ENCODE results near the gene THAP7.

DNA sequence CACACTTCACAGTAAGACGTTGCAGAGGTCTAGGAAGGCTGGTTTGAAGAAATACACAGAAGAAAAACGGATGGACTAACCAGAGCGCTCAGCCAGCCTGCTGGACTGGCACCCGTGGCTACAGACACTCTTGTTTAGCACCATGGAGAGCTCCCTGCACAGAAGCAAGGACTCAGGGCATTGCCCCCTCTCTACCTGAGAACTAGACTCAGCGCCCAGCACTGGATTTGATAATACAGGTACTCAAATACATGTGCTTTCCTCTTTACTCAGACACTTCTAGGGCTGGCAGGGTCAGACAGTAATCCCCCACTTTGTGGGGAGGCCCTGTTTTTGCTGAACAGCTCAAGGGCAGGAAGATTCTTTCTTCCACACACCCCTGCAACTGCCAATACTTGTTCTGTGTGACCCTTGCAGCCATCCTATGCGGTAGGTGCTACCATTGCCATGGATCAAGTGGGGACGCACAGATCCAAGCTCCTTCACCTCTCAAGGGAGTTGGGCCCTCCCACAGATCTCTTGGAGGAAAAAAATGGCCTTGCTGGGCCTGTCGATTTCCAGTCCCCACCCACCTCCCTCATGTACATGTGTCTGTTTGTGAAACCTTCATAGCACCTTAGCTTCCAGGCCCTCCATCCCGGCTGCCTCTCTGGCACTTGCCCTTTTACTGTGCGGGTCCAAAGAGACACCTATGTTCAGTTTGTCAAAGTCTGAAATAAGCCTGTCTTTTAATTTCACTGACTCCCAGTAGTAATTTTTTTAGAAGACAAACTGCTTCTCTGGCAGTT is 7.9 kb upstream of the THAP7 start:
- TF ChIP-seq, protein P1, sequence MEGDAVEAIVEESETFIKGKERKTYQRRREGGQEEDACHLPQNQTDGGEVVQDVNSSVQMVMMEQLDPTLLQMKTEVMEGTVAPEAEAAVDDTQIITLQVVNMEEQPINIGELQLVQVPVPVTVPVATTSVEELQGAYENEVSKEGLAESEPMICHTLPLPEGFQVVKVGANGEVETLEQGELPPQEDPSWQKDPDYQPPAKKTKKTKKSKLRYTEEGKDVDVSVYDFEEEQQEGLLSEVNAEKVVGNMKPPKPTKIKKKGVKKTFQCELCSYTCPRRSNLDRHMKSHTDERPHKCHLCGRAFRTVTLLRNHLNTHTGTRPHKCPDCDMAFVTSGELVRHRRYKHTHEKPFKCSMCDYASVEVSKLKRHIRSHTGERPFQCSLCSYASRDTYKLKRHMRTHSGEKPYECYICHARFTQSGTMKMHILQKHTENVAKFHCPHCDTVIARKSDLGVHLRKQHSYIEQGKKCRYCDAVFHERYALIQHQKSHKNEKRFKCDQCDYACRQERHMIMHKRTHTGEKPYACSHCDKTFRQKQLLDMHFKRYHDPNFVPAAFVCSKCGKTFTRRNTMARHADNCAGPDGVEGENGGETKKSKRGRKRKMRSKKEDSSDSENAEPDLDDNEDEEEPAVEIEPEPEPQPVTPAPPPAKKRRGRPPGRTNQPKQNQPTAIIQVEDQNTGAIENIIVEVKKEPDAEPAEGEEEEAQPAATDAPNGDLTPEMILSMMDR (IDR thresholded peaks at IDR 0.05), result no peak
- TF ChIP-seq POLR2AphosphoS5 (IDR thresholded peaks at IDR 0.05; ENCODE audit: insufficient read depth in 1 of 2, low read depth in 1 of 2), result no peak
